ENCODE measurements around the gene HGS. TPM values are rescaled to one million over a fixed set of nuclear protein-coding genes. Genes with fewer than 3 reads are reported as not detected.

HGS gene
- total RNA-seq, 1 donor from 2014 or later: 88.3 TPM

GRCh38 chr17:81646869-81647600, 36.8 kb upstream of the HGS start:
- TF ChIP-seq CTCF (IDR thresholded peaks at IDR 0.05): no peak
- DNase-seq: no peak
- H3K36me3 ChIP-seq: no peaks in the 10 kb centered on the region
- peaks cover 35% of the 10 kb centered on the region for H3K27me3 ChIP-seq
- no peak overlapping the region for H3K4me3 ChIP-seq
- no peaks in the 10 kb centered on the region for H3K4me1 ChIP-seq
- ATAC-seq: no peak
- intact Hi-C loops (cut with DNase I): no loop called here
- no peak overlapping the region for H3K27ac ChIP-seq
- no peaks in the 10 kb centered on the region for H3K9me3 ChIP-seq

- no peaks in the 10 kb centered on the region for H3K36me3 ChIP-seq
- intact Hi-C loops (cut with DNase I): no loop called here
- TF ChIP-seq CTCF (IDR thresholded peaks at IDR 0.05): no peak
- peaks cover 35% of the 10 kb centered on the region for H3K27me3 ChIP-seq
- H3K27ac ChIP-seq: no peak overlapping the region
- no peaks in the 10 kb centered on the region for H3K4me1 ChIP-seq
- ATAC-seq (no peak), DNase-seq (no peak)
- H3K4me3 ChIP-seq: no peak overlapping the region
- no peaks in the 10 kb centered on the region for H3K9me3 ChIP-seq
Observed at GRCh38 chr17:81647640-81648012, 36.2 kb upstream of the HGS start.

GRCh38 chr17:81648013-81648706, 35.7 kb upstream of the HGS start:
- Histone ChIP-seq H3K4me3 (no peak overlapping the region), H3K27me3 (peaks cover 35% of the 10 kb centered on the region), H3K27ac (no peak overlapping the region), H3K4me1 (no peaks in the 10 kb centered on the region), H3K9me3 (no peaks in the 10 kb centered on the region), H3K36me3 (no peaks in the 10 kb centered on the region)
- DNase-seq (no peak), ATAC-seq (no peak)
- intact Hi-C loops (cut with DNase I): no loop called here
- TF ChIP-seq CTCF (IDR thresholded peaks at IDR 0.05): no peak

GRCh38 chr17:81648707-81649085, 35.1 kb upstream of the HGS start:
- intact Hi-C loops (cut with DNase I): no loop called here
- no peaks in the 10 kb centered on the region for H3K36me3 ChIP-seq
- TF ChIP-seq CTCF (IDR thresholded peaks at IDR 0.05): no peak
- H3K9me3 ChIP-seq: no peaks in the 10 kb centered on the region
- no peak for DNase-seq
- peaks cover 35% of the 10 kb centered on the region for H3K27me3 ChIP-seq
- H3K4me3 ChIP-seq: no peak overlapping the region
- H3K27ac ChIP-seq: no peak overlapping the region
- no peak for ATAC-seq
- no peaks in the 10 kb centered on the region for H3K4me1 ChIP-seq

GRCh38 chr17:81650951-81651350, 32.9 kb upstream of the HGS start:
- DNase-seq (no peak), ATAC-seq (no peak)
- TF ChIP-seq CTCF (IDR thresholded peaks at IDR 0.05): no peak
- no peaks in the 10 kb centered on the region for H3K36me3 ChIP-seq
- intact Hi-C loops (cut with DNase I): no loop called here
- H3K27ac ChIP-seq: no peak overlapping the region
- H3K4me3 ChIP-seq: no peak overlapping the region
- no peaks in the 10 kb centered on the region for H3K9me3 ChIP-seq
- H3K4me1 ChIP-seq: no peaks in the 10 kb centered on the region
- H3K27me3 ChIP-seq: peaks cover 35% of the 10 kb centered on the region

All from upper lobe of right lung (tissue), 1 donor.